Parathyroid adenoma (tissue), 2 donors: ENCODE results near the gene APRT.

Source experiments
- H2AFZ ChIP-seq: fragments of 300-600 bp; sonication (generic); one replicate; pipeline ENCODE4 v1.7.0; 2017; ENCODE audit warnings: antibody characterized with exemption, mild to moderate bottlenecking
- H3K27ac ChIP-seq: fragments of 300-600 bp; sonication (generic); one replicate; pipeline ENCODE4 v1.7.0; 2017
- H3K27me3 ChIP-seq: fragments of 300-600 bp; sonication (generic); one replicate; pipeline ENCODE4 v1.7.0; 2017; ENCODE audit warnings: low read length; ENCODE audit not compliant: control insufficient read depth, insufficient read depth
- H3K36me3 ChIP-seq: fragments of 300-600 bp; sonication (generic); one replicate; pipeline ENCODE4 v1.7.0; 2017; ENCODE audit warnings: low read length; ENCODE audit not compliant: control insufficient read depth, insufficient read depth
- H3K4me1 ChIP-seq: fragments of 300-600 bp; sonication (generic); one replicate; pipeline ENCODE4 v1.7.0; 2017; ENCODE audit warnings: control low read depth
- H3K4me2 ChIP-seq: fragments of 300-600 bp; sonication (generic); one replicate; pipeline ENCODE4 v1.7.0; 2017; ENCODE audit warnings: low read length
- H3K4me3 ChIP-seq: fragments of 300-600 bp; sonication (generic); one replicate; pipeline ENCODE4 v1.7.0; 2017; ENCODE audit warnings: low read depth, low read length
- H3K79me2 ChIP-seq: fragments of 300-600 bp; sonication (generic); one replicate; pipeline ENCODE4 v1.7.0; 2017; ENCODE audit warnings: control low read depth
- H3K9ac ChIP-seq: fragments of 300-600 bp; sonication (generic); one replicate; pipeline ENCODE4 v1.7.0; 2017; ENCODE audit warnings: mild to moderate bottlenecking
- H3K9me3 ChIP-seq: fragments of 300-600 bp; sonication (generic); one replicate; pipeline ENCODE4 v1.7.0; 2017; ENCODE audit warnings: low read length; ENCODE audit not compliant: control insufficient read depth
- TF ChIP-seq, protein P1 (sequence below): fragments of 300-600 bp; sonication (generic); IDR thresholded peaks from one replicate; pipeline ENCODE4 v1.7.0; 2017; ENCODE audit warnings: antibody characterized with exemption, mild to moderate bottlenecking
- donor health status: primary hyperparathyroidism.

APRT gene

DNA sequence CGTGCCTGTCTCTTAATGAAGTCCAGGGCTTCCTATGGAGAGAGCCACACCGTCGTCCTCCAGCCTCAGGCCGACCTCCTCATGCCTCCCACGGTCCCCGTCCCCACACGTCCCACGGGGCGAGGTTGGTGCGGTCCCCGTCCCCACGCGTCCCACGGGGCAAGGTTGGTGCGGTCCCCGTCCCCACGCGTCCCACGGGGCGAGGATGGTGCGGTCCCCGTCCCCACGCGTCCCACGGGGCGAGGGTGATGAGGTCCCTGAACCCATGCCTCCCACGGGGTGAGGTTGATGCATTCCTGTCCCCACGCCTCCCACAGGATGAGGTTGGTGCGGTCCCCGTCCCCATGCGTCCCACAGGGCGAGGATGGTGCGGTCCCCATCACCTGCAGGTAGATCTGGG is 24.1 kb upstream of the APRT start:
- no peak overlapping the region for H3K27ac ChIP-seq
- H3K4me3 ChIP-seq = no peak overlapping the region
- no peaks in the 10 kb centered on the region for H3K79me2 ChIP-seq
- H3K4me1 ChIP-seq = no peaks in the 10 kb centered on the region
- H3K27me3 ChIP-seq = no peaks in the 10 kb centered on the region
- no peaks in the 10 kb centered on the region for H3K9me3 ChIP-seq
- TF ChIP-seq, protein P1, sequence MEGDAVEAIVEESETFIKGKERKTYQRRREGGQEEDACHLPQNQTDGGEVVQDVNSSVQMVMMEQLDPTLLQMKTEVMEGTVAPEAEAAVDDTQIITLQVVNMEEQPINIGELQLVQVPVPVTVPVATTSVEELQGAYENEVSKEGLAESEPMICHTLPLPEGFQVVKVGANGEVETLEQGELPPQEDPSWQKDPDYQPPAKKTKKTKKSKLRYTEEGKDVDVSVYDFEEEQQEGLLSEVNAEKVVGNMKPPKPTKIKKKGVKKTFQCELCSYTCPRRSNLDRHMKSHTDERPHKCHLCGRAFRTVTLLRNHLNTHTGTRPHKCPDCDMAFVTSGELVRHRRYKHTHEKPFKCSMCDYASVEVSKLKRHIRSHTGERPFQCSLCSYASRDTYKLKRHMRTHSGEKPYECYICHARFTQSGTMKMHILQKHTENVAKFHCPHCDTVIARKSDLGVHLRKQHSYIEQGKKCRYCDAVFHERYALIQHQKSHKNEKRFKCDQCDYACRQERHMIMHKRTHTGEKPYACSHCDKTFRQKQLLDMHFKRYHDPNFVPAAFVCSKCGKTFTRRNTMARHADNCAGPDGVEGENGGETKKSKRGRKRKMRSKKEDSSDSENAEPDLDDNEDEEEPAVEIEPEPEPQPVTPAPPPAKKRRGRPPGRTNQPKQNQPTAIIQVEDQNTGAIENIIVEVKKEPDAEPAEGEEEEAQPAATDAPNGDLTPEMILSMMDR = no peak
- H3K9ac ChIP-seq = no peak overlapping the region
- no peaks in the 10 kb centered on the region for H3K36me3 ChIP-seq
- H2AFZ ChIP-seq = no peak overlapping the region
- H3K4me2 ChIP-seq = no peak overlapping the region

DNA sequence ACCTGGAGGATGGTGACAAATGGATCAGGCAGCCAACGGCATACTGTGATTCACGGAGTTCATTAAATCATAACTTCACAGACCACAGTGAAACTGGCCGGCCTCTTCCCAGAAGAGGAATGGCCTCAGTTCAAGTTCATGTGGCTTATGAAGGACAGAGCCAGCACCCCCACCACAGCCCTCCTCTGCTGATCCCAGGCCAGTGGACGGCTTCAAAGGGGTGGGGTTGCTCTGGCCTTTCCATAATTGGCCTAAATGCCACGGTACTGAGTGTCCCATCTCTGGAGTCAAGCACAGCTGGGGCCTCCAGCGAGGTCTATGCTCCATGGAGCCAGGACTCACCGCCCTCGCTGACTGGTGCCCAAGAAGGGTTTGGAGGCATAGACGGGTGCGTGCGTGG is 23.7 kb upstream of the APRT start:
- TF ChIP-seq, protein P1 = no peak
- no peaks in the 10 kb centered on the region for H3K36me3 ChIP-seq

DNA sequence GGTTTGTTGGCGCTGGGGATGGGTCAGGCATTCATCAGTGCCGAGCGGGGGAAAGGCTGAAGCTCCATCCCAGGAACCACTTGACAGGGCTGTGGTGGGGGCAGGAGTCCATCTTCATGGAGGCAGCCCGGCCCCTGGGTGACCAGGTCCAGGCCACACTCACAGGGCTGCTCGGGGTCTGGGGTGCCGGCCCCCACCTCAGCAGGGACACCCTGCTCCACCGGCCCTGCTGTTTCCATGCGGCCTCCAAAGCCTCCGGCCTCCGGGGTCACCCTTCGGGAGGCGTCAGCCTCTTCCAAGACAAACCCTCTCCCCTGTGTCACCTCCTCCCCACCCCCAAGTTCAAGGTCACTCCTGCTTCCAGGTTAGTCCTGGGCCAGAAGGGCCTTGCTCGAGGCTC is 22.9 kb upstream of the APRT start:
- H3K9me3 ChIP-seq = no peaks in the 10 kb centered on the region
- no peaks in the 10 kb centered on the region for H3K36me3 ChIP-seq
- H3K4me1 ChIP-seq = no peaks in the 10 kb centered on the region
- H3K4me2 ChIP-seq = no peak overlapping the region
- H3K27me3 ChIP-seq = no peaks in the 10 kb centered on the region
- TF ChIP-seq, protein P1 = no peak
- no peak overlapping the region for H3K27ac ChIP-seq
- no peak overlapping the region for H2AFZ ChIP-seq
- no peak overlapping the region for H3K4me3 ChIP-seq
- H3K9ac ChIP-seq = no peak overlapping the region
- no peaks in the 10 kb centered on the region for H3K79me2 ChIP-seq

More for the DNA sequence above, 23.7 kb upstream of the APRT start:
- no peaks in the 10 kb centered on the region for H3K4me1 ChIP-seq
- no peak overlapping the region for H3K4me2 ChIP-seq
- H3K79me2 ChIP-seq = no peaks in the 10 kb centered on the region
- H3K4me3 ChIP-seq = no peak overlapping the region
- H3K9ac ChIP-seq = no peak overlapping the region
- H3K9me3 ChIP-seq = no peaks in the 10 kb centered on the region
- H2AFZ ChIP-seq = no peak overlapping the region
- no peak overlapping the region for H3K27ac ChIP-seq
- no peaks in the 10 kb centered on the region for H3K27me3 ChIP-seq

DNA sequence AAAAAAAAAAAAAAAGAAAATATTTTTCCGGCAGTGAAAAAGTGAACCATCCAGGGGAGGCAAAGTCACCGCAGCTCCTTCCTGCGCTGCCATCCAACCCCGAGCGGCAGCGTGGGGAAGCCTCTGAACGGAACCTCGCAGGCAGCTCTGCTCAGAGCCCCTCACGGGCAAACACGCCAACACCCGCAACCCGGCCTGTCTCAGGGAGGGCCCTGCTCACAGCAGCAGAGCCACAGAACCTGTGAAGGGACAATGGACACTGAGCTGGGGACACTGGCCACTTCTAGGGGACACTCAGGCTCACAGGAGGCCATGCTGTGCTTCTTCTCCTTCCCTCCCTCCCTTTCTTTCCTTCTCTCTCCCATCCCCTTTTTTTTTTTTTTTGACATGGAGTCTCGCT is 21.4 kb upstream of the APRT start:
- Histone ChIP-seq H2AFZ (no peak overlapping the region), H3K27ac (no peak overlapping the region), H3K79me2 (no peaks in the 10 kb centered on the region), H3K9ac (no peak overlapping the region), H3K9me3 (no peaks in the 10 kb centered on the region), H3K4me2 (no peak overlapping the region), H3K4me3 (no peak overlapping the region), H3K36me3 (no peaks in the 10 kb centered on the region), H3K4me1 (no peaks in the 10 kb centered on the region), H3K27me3 (no peaks in the 10 kb centered on the region)
- TF ChIP-seq, protein P1 = no peak

DNA sequence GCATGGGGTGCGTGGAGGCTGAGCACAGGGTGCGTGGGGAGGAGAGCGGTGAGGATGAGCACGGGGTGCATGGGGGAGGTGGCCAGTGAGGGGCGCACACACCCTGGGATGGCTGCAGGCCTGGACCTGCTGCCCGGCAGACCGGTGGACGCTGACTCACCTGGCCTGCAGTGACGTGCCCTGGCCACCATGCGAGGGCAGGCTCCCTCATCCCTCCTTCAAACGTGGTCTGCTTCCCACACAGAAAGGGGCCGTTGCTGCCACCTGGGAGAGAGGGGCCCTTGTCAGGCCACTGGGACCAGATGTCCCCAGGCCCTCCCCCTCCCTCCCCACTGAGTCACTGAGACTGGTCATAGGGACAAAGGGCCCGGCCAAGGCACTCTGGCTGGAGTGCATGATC is 20.1 kb upstream of the APRT start:
- TF ChIP-seq, protein P1 = no peak
- Histone ChIP-seq H3K4me3 (no peak overlapping the region), H3K9ac (no peak overlapping the region), H3K4me1 (no peaks in the 10 kb centered on the region), H2AFZ (no peak overlapping the region), H3K27ac (no peak overlapping the region), H3K36me3 (no peaks in the 10 kb centered on the region), H3K4me2 (no peak overlapping the region), H3K27me3 (no peaks in the 10 kb centered on the region), H3K9me3 (no peaks in the 10 kb centered on the region), H3K79me2 (no peaks in the 10 kb centered on the region)
